Measurements from ENCODE around the gene C16orf92. TPM values are rescaled to one million over a fixed set of nuclear protein-coding genes. Genes with fewer than 3 reads are reported as not detected.

C16orf92 gene
- polyA plus RNA-seq, 1 experiment, result not detected

DNA sequence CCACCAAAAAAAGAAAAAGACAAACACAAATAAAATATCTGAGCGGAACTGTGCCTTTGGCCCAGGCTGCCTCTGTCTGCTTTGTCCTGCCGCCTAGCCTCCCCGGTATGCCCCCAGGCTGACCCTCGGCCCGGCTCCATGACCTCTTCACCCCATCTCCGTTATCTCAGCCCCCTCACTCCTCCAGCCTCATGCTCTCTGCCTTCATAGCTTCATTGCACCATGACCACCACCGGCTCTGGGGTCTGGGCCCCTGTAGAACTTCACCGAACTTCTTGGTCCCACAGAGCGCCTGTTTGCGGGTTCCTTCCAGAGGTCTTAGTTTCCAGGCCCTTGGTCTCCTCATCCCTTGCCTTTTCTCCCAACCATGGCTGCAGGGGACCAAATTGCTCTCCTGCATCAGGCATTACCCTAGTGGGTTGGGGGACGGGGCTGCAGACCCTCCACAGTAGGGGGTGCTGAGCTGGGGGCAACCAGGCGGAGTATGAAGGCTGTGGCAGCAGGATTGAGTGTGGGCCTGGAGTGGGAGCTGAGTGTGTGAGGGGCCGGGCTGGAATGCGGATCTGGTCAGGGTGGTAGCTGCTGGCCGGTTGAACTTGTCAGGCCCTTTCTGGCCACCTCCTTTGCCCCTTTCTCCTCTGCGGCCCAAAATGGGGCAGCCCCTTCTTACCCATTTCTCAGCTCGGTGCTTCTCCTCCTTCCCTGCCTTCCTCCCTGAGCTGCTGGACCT lies 34.5 kb upstream of the C16orf92 start:
- CTCF ChIA-PET, result interaction anchor here (0.6 kb wide), 1 partner anchor 16 kb away, joined by 9 read pairs; no protein-coding TSS in a partner anchor
- no peak for DNase-seq (ENCODE audit: low read depth, low spot score)
- Histone ChIP-seq H3K27me3 (ENCODE audit: control insufficient read depth, insufficient read depth, low read length) (no peaks in the 10 kb centered on the region), H3K9me3 (ENCODE audit: control insufficient read depth, insufficient read depth, low read length) (no peaks in the 10 kb centered on the region; the same call in 1 of the 2 replicates), H3K4me3 (ENCODE audit: low read depth, low read length) (no peak overlapping the region), H3K27ac (ENCODE audit: low read depth, low read length) (no peak overlapping the region)
- POLR2A ChIA-PET, result no interaction called here
- TF ChIP-seq, protein P1, sequence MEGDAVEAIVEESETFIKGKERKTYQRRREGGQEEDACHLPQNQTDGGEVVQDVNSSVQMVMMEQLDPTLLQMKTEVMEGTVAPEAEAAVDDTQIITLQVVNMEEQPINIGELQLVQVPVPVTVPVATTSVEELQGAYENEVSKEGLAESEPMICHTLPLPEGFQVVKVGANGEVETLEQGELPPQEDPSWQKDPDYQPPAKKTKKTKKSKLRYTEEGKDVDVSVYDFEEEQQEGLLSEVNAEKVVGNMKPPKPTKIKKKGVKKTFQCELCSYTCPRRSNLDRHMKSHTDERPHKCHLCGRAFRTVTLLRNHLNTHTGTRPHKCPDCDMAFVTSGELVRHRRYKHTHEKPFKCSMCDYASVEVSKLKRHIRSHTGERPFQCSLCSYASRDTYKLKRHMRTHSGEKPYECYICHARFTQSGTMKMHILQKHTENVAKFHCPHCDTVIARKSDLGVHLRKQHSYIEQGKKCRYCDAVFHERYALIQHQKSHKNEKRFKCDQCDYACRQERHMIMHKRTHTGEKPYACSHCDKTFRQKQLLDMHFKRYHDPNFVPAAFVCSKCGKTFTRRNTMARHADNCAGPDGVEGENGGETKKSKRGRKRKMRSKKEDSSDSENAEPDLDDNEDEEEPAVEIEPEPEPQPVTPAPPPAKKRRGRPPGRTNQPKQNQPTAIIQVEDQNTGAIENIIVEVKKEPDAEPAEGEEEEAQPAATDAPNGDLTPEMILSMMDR (IDR thresholded peaks at IDR 0.05; ENCODE audit: low read depth, low read length), result no peak

DNA sequence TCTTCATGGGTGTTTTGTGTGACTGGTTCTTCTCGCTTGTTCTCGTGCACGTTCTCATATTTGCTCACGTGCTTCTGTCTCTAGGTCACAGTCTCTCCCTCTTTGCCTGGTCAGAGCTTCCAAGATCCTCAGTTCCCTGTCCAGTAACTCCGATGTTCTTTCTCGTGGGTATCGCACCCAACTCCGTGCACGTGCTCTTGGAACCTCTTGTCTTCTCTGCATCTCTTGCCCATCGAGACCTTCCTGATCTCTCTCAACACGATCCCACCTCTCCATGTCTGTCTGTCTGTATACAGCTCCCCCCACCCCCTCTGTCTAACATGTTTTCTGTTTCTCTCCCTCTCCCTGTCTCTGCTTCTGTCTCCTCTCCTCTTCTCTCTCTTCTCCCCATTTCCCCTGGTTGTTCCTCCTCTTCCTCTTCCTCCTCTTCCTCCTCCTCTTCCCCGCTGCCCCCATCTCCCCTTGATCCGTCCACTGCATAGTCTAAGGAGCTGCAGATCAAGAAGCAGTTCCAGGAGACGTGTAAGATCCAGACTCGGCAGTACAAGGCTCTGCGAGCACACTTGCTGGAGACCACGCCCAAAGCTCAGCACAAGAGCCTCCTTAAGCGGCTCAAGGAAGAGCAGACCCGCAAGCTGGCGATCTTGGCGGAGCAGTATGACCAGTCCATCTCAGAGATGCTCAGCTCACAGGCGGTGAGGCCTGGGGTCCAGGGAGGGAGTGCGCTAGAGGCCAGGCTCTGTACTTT lies 33.7 kb upstream of the C16orf92 start:
- Histone ChIP-seq H3K27ac (ENCODE audit: low read depth, low read length) (no peak overlapping the region), H3K27me3 (ENCODE audit: control insufficient read depth, insufficient read depth, low read length) (no peaks in the 10 kb centered on the region), H3K4me3 (ENCODE audit: low read depth, low read length) (no peak overlapping the region), H3K9me3 (ENCODE audit: control insufficient read depth, insufficient read depth, low read length) (no peaks in the 10 kb centered on the region; the same call in 1 of the 2 replicates)
- ChIA-PET CTCF (interaction anchor here (0.6 kb wide), 1 partner anchor 15 kb away, joined by 9 read pairs; no protein-coding TSS in a partner anchor), POLR2A (no interaction called here)
- TF ChIP-seq, protein P1 (IDR thresholded peaks at IDR 0.05; ENCODE audit: low read depth, low read length), result no peak
- DNase-seq (ENCODE audit: low read depth, low spot score), result no peak

DNA sequence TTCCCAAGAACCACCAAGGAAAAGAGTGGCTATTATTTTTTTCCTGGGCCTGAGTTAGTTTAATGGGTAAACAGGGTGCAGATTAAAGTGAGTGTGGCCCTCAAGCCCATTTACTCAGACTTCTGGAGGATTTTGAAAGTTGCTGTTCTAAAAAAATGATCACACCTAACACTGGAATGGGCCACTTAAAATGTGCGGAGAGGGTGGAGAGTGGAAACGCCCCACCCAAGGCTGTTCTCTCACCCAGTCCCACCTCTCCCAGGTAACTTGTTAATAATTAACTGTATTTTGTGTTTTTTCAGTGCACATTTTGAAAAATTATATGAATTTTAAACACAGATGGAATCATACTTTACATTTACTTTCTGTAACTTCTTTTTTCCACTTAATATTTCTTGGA lies 33.0 kb upstream of the C16orf92 start:
- TF ChIP-seq, protein P1 (IDR thresholded peaks at IDR 0.05; ENCODE audit: low read depth, low read length), result no peak
- Histone ChIP-seq H3K27ac (ENCODE audit: low read depth, low read length) (no peak overlapping the region), H3K4me3 (ENCODE audit: low read depth, low read length) (no peak overlapping the region), H3K27me3 (ENCODE audit: control insufficient read depth, insufficient read depth, low read length) (no peaks in the 10 kb centered on the region), H3K9me3 (ENCODE audit: control insufficient read depth, insufficient read depth, low read length) (no peaks in the 10 kb centered on the region; the same call in 1 of the 2 replicates)
- no peak for DNase-seq (ENCODE audit: low read depth, low spot score)
- ChIA-PET CTCF (no interaction called here), POLR2A (no interaction called here)

DNA sequence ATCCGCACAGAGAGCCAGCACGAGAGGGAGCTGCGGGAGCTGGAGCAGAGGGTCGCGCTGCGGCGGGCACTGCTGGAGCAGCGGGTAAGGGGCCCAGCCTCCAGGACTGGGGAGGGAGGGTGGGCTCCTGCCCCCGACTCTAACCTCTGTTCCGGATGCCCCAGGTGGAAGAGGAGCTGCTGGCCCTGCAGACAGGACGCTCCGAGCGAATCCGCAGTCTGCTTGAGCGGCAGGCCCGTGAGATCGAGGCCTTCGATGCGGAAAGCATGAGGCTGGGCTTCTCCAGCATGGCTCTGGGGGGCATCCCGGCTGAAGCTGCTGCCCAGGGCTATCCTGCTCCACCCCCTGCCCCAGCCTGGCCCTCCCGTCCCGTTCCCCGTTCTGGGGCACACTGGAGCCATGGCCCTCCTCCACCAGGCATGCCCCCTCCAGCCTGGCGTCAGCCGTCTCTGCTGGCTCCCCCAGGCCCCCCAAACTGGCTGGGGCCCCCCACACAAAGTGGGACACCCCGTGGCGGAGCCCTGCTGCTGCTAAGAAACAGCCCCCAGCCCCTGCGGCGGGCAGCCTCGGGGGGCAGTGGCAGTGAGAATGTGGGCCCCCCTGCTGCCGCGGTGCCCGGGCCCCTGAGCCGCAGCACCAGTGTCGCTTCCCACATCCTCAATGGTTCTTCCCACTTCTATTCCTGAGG lies 32.0 kb upstream of the C16orf92 start:
- Histone ChIP-seq H3K27me3 (ENCODE audit: control insufficient read depth, insufficient read depth, low read length) (no peaks in the 10 kb centered on the region), H3K27ac (ENCODE audit: low read depth, low read length) (no peak overlapping the region), H3K4me3 (ENCODE audit: low read depth, low read length) (no peak overlapping the region), H3K9me3 (ENCODE audit: control insufficient read depth, insufficient read depth, low read length) (no peaks in the 10 kb centered on the region; the same call in 1 of the 2 replicates)
- TF ChIP-seq, protein P1 (IDR thresholded peaks at IDR 0.05; ENCODE audit: low read depth, low read length), result no peak
- DNase-seq (ENCODE audit: low read depth, low spot score), result no peak
- POLR2A ChIA-PET, result no interaction called here
- CTCF ChIA-PET, result no interaction called here
